GM18858 (cell line): ENCODE results near the gene SH3PXD2A.

Experiments used
- ATAC-seq: cut with Tn5 transposase; IDR thresholded peaks from one replicate; pipeline ENCODE4 v1.9.1; 2021; ENCODE audit not compliant: unreplicated experiment

Gene SH3PXD2A

GRCh38 chr10:103552856-103553742 is 302.3 kb downstream of the SH3PXD2A start:
- no peak for ATAC-seq

GRCh38 chr10:103551619-103552602 is 303.5 kb downstream of the SH3PXD2A start:
- ATAC-seq, result no peak

- no peak for ATAC-seq
Observed at GRCh38 chr10:103550229-103550628, 305.1 kb downstream of the SH3PXD2A start.

GRCh38 chr10:103549349-103549685 is 306.1 kb downstream of the SH3PXD2A start:
- ATAC-seq, result no peak

GRCh38 chr10:103548581-103549348 is 306.6 kb downstream of the SH3PXD2A start:
- no peak for ATAC-seq

GRCh38 chr10:103548006-103548405 is 307.4 kb downstream of the SH3PXD2A start:
- ATAC-seq, result no peak

GRCh38 chr10:103547391-103547946 is 307.9 kb downstream of the SH3PXD2A start:
- ATAC-seq, result no peak

GRCh38 chr10:103546401-103546800 is 309.0 kb downstream of the SH3PXD2A start:
- ATAC-seq, result no peak

GRCh38 chr10:103545771-103546281 is 309.6 kb downstream of the SH3PXD2A start:
- ATAC-seq, result no peak

GRCh38 chr10:103545366-103545765 is 310.0 kb downstream of the SH3PXD2A start:
- ATAC-seq, result no peak

- ATAC-seq, result no peak
Observed at GRCh38 chr10:103544657-103545310, 310.6 kb downstream of the SH3PXD2A start.
